CD4-positive, alpha-beta T cell (primary cell): Measurements from ENCODE around the gene PI4K2B. TPM values are rescaled to one million over a fixed set of nuclear protein-coding genes. Genes with fewer than 3 reads are reported as not detected.

ENCODE experiments used
- ATAC-seq: fragments of 200-7000 bp; cut with Tn5 transposase; one replicate; pipeline ENCODE4 v1.10.0; 2022; ENCODE audit warnings: mild to moderate bottlenecking; ENCODE audit not compliant: poor library complexity
- CTCF ChIA-PET: fragments of 350-600 bp; sonication (Branson Sonifier 250); formaldehyde crosslinking; loops from one replicate; lab custom pipeline; 2021; ENCODE audit warnings: antibody characterized with exemption, inconsistent platforms; lab: Charles Lee
- POLR2A ChIA-PET: fragments of 350-600 bp; sonication (Branson Sonifier 250); formaldehyde crosslinking; loops from one replicate; lab custom pipeline; 2021; ENCODE audit warnings: antibody characterized with exemption, inconsistent platforms; lab: Charles Lee
- DNase-seq, 14 experiments: peaks; one replicate each; pipeline ENCODE4 v3.0.0-alpha.2; 2013 to 2020; ENCODE audit warnings: mixed read lengths in 2 of 14
- H3K27ac ChIP-seq, 2 donors: one replicate each; pipeline versions ENCODE4 v1.5.1 to v1.7.0; 2013; ENCODE audit warnings: low read length in 2 of 2, low read depth in 1 of 2, mild to moderate bottlenecking in 1 of 2
- H3K27me3 ChIP-seq, 2 experiments: 1 replicate in 1 of 2; 2 replicates in 1 of 2; pipeline versions ENCODE4 v1.6.1 to v1.7.0; 2013; ENCODE audit warnings: low read length in 2 of 2, control low read depth in 1 of 2, mild to moderate bottlenecking in 1 of 2, moderate library complexity in 1 of 2; ENCODE audit not compliant: insufficient read depth in 2 of 2, control insufficient read depth in 1 of 2
- H3K36me3 ChIP-seq: one replicate; pipeline ENCODE4 v1.6.1; 2013; ENCODE audit warnings: low read length, control low read depth; ENCODE audit not compliant: insufficient read depth
- H3K4me1 ChIP-seq: one replicate; pipeline ENCODE4 v1.6.1; 2013; ENCODE audit warnings: low read length, control low read depth; ENCODE audit not compliant: insufficient read depth
- H3K4me3 ChIP-seq: one replicate; pipeline ENCODE4 v1.5.1; 2013; ENCODE audit warnings: mild to moderate bottlenecking, low read length, moderate library complexity
- H3K9me3 ChIP-seq, 2 experiments: 1 replicate in 1 of 2; 2 replicates in 1 of 2; pipeline versions ENCODE4 v1.6.1 to v1.7.0; 2013; ENCODE audit warnings: low read length in 2 of 2, mild to moderate bottlenecking in 2 of 2, control low read depth in 1 of 2, moderate library complexity in 1 of 2; ENCODE audit not compliant: control insufficient read depth in 1 of 2, insufficient read depth in 1 of 2
- H3K27ac Mint-ChIP-seq: one replicate; pipeline ENCODE4 v1.8.0; 2020; ENCODE audit warnings: mixed read lengths
- H3K27me3 Mint-ChIP-seq: one replicate; pipeline ENCODE4 v1.8.0; 2021; ENCODE audit warnings: mixed read lengths
- H3K36me3 Mint-ChIP-seq: one replicate; pipeline ENCODE4 v1.8.0; 2021; ENCODE audit warnings: low read depth, mixed read lengths
- H3K4me1 Mint-ChIP-seq: one replicate; pipeline ENCODE4 v1.8.0; 2021; ENCODE audit warnings: low read depth, mixed read lengths
- H3K4me3 Mint-ChIP-seq: one replicate; pipeline ENCODE4 v1.8.0; 2020; ENCODE audit warnings: mild to moderate bottlenecking, mixed read lengths
- H3K9me3 Mint-ChIP-seq: one replicate; pipeline ENCODE4 v1.8.0; 2020; ENCODE audit warnings: mixed read lengths
- intact Hi-C, 2 experiments: fragments of 100-400 bp; cut with DNase I in 1 of 2; cut with micrococcal nuclease in 1 of 2; formaldehyde crosslinking; loops; one replicate each; pipeline versions ENCODE4 v1.15.1 to v1.9.0; 2023 to 2025; cut with DNase I, micrococcal nuclease
- total RNA-seq, 174 experiments: library from RNA in 2 of 174; stranded (reverse) in 2 of 174; gene quantifications; one replicate each; pipeline ENCODE4 v1.2.3 and lab custom pipeline; 2021 to 2026
- TF ChIP-seq, protein P1 (sequence below): fragments of 200-600 bp; IDR thresholded peaks from one replicate; pipeline ENCODE4 v1.8.0; 2022; ENCODE audit warnings: antibody characterized with exemption, mild to moderate bottlenecking

The PI4K2B gene
- total RNA-seq, 2 experiments from 2014 or later, result 7.0 to 7.2 TPM

GRCh38 chr4:25291158-25291733, 57.4 kb downstream of the PI4K2B start:
- no peaks in the 10 kb centered on the region for H3K4me1 ChIP-seq
- ChIA-PET POLR2A (interaction anchor here (0.6 to 1.3 kb wide), 2 partner anchors 21 to 86 kb away, joined by 3 read pairs; partner anchors contain the start of gene ZCCHC4), CTCF (no interaction called here)
- no peaks in the 10 kb centered on the region for H3K36me3 ChIP-seq
- Mint-ChIP-seq H3K4me1 (no peaks in the 10 kb centered on the region), H3K27me3 (peaks cover 10% of the 10 kb centered on the region), H3K9me3 (peaks cover 13% of the 10 kb centered on the region), H3K36me3 (no peaks in the 10 kb centered on the region), H3K27ac (no peak overlapping the region), H3K4me3 (no peak overlapping the region)
- H3K9me3 ChIP-seq, result peaks cover 0 to 5% of the 10 kb centered on the region in 2 experiments
- no peak overlapping the region for H3K27ac ChIP-seq
- DNase-seq (no peak), ATAC-seq (no peak)
- intact Hi-C loops, result no loop called here
- no peaks in the 10 kb centered on the region for H3K27me3 ChIP-seq
- H3K4me3 ChIP-seq, result no peak overlapping the region
- TF ChIP-seq, protein P1, sequence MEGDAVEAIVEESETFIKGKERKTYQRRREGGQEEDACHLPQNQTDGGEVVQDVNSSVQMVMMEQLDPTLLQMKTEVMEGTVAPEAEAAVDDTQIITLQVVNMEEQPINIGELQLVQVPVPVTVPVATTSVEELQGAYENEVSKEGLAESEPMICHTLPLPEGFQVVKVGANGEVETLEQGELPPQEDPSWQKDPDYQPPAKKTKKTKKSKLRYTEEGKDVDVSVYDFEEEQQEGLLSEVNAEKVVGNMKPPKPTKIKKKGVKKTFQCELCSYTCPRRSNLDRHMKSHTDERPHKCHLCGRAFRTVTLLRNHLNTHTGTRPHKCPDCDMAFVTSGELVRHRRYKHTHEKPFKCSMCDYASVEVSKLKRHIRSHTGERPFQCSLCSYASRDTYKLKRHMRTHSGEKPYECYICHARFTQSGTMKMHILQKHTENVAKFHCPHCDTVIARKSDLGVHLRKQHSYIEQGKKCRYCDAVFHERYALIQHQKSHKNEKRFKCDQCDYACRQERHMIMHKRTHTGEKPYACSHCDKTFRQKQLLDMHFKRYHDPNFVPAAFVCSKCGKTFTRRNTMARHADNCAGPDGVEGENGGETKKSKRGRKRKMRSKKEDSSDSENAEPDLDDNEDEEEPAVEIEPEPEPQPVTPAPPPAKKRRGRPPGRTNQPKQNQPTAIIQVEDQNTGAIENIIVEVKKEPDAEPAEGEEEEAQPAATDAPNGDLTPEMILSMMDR, result no peak

- ATAC-seq (no peak), DNase-seq (no peak)
- Mint-ChIP-seq H3K9me3 (no peaks in the 10 kb centered on the region), H3K4me1 (no peaks in the 10 kb centered on the region), H3K36me3 (no peaks in the 10 kb centered on the region), H3K27me3 (peaks cover 25% of the 10 kb centered on the region), H3K4me3 (no peak overlapping the region), H3K27ac (no peak overlapping the region)
- no peaks in the 10 kb centered on the region for H3K9me3 ChIP-seq
- peaks cover 2 to 5% of the 10 kb centered on the region in 2 experiments for H3K27me3 ChIP-seq
- no peak overlapping the region for H3K4me3 ChIP-seq
- TF ChIP-seq, protein P1, result no peak
- no peaks in the 10 kb centered on the region for H3K36me3 ChIP-seq
- intact Hi-C loops, result no loop called here
- CTCF ChIA-PET, result no interaction called here
- H3K27ac ChIP-seq, result no peak overlapping the region
- H3K4me1 ChIP-seq, result no peaks in the 10 kb centered on the region
- POLR2A ChIA-PET, result no interaction called here
Measured at GRCh38 chr4:25297528-25298242, 63.9 kb downstream of the PI4K2B start.

DNA sequence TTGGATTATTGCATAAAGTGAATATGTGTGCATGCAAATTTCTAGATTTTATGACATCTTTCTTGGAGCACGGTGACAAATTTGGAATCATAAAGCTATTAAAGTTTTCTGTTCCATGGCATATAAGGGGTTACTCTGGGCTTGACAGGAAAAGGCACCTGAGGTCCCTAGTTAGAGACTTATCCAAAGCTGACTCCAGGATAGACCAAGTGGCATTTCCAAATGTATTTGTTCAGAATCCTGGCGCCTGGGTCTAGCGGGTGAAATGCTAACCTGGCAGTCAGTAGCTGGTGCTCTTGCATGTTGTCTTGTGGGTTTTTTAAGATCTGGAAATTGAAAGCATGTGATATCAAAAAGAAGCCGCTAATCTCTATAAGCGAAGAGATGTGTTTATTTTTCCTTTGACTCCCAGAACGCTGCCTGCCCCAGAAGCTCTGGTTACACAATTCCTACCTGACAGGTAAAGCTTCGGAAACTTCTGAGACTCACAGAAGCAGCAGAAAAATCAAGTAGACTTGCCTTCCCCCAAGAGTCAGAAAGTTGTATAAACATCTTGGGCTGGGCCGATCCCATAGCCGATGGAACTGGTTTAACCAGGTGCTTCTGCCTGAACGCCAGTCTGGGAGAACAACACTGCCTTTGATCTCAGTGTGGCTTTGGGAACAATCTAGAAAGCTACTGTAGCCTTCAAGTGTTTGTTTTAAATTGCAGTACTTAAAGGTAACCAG, 65.8 kb downstream of the PI4K2B start:
- no peaks in the 10 kb centered on the region for H3K4me1 Mint-ChIP-seq
- Histone ChIP-seq H3K4me1 (no peaks in the 10 kb centered on the region), H3K27ac (no peak overlapping the region), H3K27me3 (peaks cover 2 to 5% of the 10 kb centered on the region in 2 experiments), H3K36me3 (no peaks in the 10 kb centered on the region), H3K4me3 (no peak overlapping the region), H3K9me3 (no peaks in the 10 kb centered on the region)
- ATAC-seq (no peak), DNase-seq (no peak)
- CTCF ChIA-PET, result interaction anchor here (2.4 kb wide), 1 partner anchor 13 kb away, joined by 6 read pairs; the partner anchor contains the start of gene ZCCHC4
- H3K27me3 Mint-ChIP-seq, result peaks cover 29% of the 10 kb centered on the region
- intact Hi-C loops, result no loop called here
- no peak overlapping the region for H3K27ac Mint-ChIP-seq
- TF ChIP-seq, protein P1, result no peak
- H3K9me3 Mint-ChIP-seq, result no peaks in the 10 kb centered on the region
- no peak overlapping the region for H3K4me3 Mint-ChIP-seq
- H3K36me3 Mint-ChIP-seq, result no peaks in the 10 kb centered on the region
- POLR2A ChIA-PET, result interaction anchor here (1.2 kb wide), 1 partner anchor 13 kb away, joined by 3 read pairs; no protein-coding TSS in a partner anchor
